ENCODE results near the gene ANKRD50.

Gene ANKRD50

DNA sequence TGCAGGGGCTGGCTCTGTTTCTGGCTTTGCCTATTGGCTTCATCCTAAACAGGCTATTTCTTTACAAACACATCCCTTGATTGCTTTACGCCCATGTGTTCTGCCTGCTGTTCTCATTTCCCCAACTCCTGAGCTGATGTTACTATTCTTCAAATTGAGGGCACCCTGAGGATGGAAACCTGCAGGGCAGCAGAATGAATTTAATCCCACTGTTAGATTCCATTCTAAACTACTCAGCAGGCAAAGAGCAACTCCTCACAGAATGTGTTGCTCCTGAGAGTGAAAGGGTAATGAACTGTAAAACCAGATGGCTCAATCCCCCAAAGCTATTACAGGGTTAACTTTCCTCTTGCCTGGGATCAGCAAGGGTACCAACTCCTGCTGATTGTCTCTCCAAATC lies 75.7 kb downstream of the ANKRD50 start:
- no peak for DNase-seq (ENCODE audit: low spot score)

GRCh38 chr4:124635331-124635730 lies 77.2 kb downstream of the ANKRD50 start:
- DNase-seq (ENCODE audit: low spot score) = no peak

GRCh38 chr4:124633285-124633941 lies 79.1 kb downstream of the ANKRD50 start:
- DNase-seq (ENCODE audit: low spot score) = no peak

- DNase-seq (ENCODE audit: low spot score) = no peak
Measured at GRCh38 chr4:124632439-124632838, 80.1 kb downstream of the ANKRD50 start.

DNA sequence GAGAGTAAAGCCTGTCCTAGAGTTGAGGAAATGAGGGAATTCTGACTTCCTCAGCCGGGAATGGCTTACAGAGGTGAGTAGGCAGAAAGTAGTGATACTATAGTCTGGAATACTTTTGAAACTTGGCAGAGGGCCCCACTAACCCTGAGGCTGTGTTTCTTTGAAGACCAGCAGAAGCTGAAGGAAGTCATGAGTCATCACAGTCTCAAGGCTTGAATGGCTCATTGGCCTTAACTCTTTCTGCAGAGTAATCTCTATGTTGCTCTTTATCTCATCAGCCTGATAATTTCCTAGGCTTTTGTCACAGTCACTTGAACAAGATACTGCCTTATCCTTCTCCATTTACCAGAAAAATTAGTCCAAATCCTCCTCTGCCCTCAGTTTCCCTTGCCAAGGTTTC lies 80.8 kb downstream of the ANKRD50 start:
- DNase-seq (ENCODE audit: low spot score) = no peak

DNA sequence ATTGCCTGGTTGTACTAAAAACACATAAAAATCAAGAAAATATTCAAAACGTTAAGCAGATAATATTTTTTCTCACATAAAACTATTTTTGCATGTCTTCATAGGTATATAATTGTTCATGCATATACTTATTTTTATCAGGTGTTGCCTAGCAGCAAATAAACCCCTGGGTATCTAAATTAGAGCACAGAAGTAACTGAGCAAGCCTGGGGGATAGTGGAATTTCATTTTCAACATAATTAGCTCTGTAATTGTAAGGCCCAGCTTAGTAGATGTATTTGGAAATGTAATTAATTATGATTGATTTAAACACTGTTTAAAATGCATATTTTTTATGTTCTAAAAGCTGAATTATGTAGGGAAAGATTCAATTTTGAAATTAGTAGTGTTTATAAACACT lies 82.9 kb downstream of the ANKRD50 start:
- DNase-seq (ENCODE audit: low spot score) = no peak

Measured in CD4-positive, alpha-beta T cell treated with Interleukin-15 for 4 hours (primary cell).